CD4-positive, alpha-beta T cell treated with Interleukin-17A for 1 hour (primary cell): ENCODE results near the gene RNPEPL1.
"Not testable (repeated sequence)": the region's sequence is repeated elsewhere in the genome, so short reads cannot be mapped to it uniquely, and the experiment has no call there.

Experiments used
- DNase-seq: peaks from one replicate; pipeline ENCODE4 v3.0.0-alpha.2; 2020

RNPEPL1 gene

DNA sequence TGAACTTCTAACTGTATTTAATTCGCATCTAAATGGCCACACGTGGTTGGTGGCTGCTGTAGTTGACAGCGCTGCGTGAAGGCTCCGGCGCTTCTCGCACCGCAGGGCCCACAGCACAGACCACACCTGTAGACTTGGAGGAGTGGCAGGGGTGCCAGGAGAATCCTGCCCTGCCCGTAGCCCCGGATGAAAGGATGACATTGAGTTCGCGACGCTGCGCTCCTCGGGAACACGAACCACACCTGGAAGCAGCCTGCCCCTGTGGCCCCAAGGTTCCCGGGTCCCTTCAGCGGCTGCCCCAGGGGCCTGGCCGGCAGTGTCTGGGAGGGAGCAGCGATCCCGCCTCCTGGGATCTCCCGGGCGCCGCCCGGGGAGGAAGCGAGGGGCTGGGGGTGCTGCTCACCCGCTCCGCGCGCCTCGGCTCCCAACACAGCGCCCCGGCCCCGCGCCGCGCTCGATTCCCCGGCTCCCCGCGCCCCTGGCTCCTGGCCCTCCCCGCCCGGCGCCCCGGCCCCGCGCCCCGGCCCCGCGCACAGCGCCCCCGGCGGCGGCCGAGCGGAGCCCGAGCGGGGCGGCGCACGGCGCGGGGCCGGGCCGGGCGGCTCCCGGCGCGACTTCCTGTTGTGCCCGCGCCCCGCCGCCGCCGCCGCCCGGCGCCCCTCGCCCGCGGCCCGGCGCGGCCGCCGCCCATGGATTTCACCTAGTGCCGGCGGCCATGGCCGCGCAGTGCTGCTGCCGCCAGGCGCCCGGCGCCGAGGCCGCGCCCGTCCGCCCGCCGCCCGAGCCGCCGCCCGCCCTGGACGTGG lies at the start of gene RNPEPL1:
Gene RNPEPL1 (plus strand): TSS at position 613 of the 806 bp plus-strand sequence. CDS start 103 bp downstream, at position 716.
- peak; percentile 65 for DNase-seq

DNA sequence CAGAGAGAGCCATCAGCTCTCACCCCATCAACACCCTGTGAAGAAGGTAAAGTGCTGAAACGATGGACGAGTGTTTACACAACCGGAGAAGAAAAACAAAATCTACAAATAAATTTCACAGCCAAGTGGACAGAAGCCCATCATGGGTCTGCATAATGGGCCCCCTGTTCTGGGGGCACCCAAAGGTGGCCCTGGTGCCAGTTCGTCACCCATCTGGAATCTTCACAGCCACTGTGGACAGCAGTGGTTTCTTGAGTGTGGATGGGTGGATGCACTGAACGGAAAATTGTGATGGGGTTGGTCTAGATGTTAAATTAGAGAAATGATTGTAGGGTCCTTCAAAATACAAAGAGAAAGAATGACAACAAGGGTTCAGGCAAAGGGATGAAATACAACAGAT lies 49.3 kb upstream of the RNPEPL1 start:
- DNase-seq = no peak

DNA sequence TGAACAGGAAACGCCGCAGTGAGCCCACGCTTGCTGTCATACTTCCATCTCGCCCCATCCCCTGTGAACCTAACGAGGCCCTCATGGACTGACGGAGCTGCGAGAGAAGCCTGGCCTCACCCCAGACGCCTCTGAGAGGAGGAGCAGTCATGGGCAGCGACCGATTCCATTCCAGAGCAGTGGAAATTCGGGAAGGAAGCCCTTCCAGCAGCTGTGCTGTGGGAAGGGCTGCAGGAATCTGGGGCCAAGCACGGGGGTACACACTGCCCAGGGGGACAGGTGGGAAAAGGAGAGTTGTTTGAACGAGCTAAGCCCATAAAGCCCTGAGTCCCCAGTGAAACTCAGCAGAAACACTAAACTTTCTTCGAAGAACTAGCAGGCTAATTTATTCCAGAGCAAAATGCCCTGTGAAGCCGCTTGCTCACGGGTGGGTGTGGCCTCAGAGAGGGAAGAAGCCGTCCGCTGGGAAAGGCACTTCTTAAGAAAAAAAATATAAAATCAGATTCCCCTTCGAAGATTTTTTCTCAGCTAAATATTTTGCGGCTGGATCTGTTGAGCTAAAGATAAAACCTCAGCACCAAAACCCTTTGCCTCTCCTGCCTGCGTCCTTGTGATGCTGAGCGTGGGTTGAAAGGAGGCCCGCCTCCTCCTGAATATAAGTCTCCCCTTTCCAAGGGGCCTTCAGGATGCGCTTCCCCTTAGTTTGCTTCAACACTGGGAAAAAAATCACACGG lies 48.7 kb upstream of the RNPEPL1 start:
- no peak for DNase-seq

DNA sequence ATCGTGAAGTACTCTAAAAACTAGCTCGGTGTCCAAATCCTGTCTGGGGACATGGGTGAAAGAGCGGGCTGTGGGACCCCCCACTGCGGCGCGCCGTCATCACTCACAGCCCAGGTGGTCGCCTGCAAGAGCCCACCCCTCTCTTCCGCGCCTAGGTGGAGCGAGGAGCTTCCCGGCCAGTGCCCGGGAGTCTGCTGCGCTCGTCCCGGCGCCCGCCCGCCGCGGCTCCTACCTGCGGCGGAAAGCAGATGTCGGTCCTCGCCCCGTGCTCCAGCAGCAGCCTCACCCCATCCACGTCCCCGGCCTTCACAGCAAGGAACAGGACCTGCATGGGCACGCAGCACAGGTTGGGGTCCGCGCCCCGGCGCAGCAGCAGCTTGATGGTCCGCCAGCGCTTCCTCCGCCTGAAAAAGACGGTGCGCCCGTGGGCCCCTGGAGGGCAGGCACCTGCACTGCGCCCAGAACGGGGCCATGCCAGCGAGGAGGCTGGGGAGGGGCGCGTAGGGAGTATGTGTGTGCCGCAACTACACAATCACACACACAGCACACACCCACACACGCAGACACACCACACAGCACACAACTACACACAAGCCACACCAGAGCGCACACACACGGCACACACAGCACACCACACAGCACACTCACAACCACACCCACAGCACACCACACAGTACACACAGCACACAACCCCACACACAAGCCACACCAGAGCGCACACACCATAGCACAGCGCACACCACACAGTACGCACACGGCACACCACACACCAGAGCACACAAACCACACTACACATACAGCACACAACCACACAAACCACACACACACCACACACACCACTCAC lies 47.9 kb upstream of the RNPEPL1 start:
- no peak for DNase-seq

- no peak for DNase-seq
Measured at GRCh38 chr2:240520974-240521350, 47.3 kb upstream of the RNPEPL1 start.

- DNase-seq = not testable (repeated sequence)
Measured at GRCh38 chr2:240521885-240522284, 46.4 kb upstream of the RNPEPL1 start.

DNA sequence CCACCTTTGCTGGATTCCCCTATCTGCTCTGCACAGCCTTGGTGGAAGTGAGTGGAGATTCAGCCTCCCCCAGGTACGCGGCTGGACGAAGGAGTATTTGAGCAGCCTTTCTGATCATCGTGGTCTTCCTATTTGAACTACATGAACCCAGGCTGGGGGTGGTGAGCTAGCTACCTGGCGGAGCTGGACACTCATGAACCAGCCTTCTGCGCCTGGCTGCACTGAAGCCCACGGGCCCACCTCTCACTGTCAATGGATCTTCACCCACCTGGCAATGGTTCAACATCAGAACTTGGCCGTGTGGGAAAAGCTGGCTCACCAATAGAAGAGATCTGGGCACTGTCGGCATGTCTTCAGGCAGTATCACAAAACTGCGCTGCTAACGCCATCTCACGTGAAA lies 45.9 kb upstream of the RNPEPL1 start:
- DNase-seq = no peak

DNA sequence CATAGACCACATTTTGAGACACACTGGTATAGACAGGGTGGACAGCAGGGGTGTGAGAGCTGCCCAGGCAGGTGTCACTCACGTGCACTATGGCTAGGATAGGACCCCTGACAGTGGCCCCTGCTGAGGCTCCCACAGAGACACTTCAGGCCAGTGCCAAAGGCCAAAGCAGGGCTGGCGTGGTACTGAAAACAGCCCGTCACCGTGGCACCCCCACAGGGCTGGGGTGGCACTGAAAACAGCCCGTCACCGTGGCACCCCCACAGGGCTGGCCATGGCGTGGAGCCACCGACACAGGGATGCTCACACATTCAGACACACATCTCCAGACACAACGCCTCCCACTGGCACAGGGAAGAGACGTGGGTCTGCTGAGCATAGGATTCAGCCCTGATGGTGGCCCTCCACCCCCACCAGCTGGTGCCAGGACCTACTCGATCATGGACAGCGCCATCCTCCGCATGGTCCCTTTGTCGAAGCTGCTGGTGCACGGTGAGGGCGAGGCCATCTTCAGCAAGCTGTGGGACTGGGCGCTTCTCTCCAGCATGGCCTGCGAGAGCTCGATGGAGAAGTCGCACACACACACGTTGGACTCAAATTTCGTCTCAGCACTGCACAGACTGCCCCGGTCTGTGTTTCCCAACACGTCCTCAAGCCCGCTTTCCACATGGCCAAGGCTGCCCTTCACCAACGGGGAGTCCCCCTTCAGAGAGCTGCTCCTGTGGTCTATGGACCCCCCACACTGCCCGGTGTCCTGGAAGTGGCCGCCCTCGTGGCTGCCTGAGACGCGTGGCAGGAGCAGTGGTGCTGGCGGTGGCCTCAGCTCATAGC lies 44.6 kb upstream of the RNPEPL1 start:
- DNase-seq = no peak

GRCh38 chr2:240524963-240525718 lies 43.1 kb upstream of the RNPEPL1 start:
- DNase-seq = no peak

DNA sequence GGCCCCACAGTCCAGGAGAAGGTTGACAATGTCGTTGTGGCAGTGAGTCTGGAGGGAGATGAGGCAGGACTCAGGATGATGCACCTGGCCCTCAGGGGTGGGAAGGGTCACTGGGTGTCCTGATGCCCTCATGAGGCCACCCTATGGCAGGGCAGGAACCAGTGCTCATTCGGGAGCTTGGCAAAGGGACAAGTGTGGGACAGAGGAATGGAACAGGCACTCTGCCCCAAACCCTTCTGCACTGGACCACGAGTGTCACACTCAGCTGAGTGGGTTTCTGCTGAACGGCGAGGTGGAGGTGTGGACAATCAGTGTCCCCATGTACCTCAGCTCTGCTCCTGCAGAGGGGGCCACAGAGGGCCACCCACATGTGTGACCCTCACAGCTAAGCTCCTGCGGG lies 42.5 kb upstream of the RNPEPL1 start:
- DNase-seq = no peak

DNA sequence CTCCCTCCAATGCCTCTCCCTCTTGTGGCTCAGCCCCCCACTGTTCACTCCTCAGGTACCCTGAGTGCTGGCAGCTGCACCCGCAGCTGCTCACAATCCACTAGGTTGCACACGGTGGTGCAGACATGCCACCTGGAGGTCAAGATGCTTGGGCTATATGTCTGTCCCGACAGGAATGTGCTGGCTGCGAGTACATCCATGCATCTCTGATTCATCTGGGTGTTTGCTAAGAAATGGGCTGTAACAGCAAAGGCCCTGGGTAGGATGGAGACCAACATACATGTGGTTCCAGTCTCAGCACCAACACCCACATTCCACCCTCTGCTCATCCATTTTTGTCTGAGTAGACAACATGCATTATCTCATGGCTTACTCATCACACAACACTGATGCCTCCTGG lies 41.8 kb upstream of the RNPEPL1 start:
- DNase-seq = no peak

- no peak for DNase-seq
Measured at GRCh38 chr2:240527153-240527750, 41.0 kb upstream of the RNPEPL1 start.

- no peak for DNase-seq
Measured at GRCh38 chr2:240528406-240529040, 39.8 kb upstream of the RNPEPL1 start.

DNA sequence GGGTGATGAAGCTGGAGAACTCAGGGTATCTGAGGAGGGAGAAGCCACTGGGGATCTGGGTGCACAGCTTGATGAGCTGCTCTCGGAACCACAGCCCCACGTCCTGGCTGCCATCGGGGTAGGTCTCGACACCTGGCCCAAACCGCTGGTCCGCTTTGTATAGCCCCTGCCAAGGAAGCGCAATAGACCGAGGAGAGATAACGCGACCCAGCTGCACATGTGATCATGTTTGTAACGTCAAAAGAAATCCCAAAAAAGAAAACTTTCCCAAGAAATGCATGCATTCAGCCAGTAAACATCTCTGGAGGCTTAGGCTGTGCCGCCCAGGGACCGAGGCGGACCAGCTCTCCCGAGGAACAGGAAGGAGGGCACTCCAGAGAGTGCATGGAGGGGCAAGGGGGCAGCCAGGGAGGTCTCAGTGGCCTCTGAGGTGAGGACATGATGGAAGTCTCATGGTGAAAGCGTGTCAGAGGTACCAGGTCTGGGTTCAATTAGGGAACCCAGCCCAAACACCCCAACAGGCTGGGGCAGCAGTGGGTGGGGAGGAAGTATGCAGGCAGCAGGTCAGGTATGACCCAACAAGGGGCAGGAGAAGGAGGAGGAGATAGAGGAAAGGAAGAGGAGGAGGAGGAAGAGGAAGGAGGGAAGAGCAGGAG lies 38.8 kb upstream of the RNPEPL1 start:
- DNase-seq = no peak

GRCh38 chr2:240530181-240530580 lies 38.1 kb upstream of the RNPEPL1 start:
- DNase-seq = no peak

DNA sequence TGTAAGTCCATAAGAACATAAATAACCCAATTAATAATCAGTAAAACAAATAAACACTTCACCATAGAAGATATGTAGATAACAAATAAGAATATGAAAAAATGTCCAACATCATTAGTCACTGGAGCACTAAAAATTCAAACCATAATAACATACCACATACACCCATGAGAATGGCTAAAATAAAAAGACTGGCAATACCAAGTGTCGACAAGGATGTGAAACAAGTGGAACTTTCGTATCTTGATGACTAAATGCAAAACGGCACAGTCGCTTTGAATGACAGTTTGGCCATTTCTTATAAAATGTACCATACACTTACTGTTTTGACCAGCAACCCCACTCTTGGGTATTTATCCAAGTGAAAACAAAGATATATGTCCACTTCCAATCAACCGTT lies 37.2 kb upstream of the RNPEPL1 start:
- DNase-seq = no peak

DNA sequence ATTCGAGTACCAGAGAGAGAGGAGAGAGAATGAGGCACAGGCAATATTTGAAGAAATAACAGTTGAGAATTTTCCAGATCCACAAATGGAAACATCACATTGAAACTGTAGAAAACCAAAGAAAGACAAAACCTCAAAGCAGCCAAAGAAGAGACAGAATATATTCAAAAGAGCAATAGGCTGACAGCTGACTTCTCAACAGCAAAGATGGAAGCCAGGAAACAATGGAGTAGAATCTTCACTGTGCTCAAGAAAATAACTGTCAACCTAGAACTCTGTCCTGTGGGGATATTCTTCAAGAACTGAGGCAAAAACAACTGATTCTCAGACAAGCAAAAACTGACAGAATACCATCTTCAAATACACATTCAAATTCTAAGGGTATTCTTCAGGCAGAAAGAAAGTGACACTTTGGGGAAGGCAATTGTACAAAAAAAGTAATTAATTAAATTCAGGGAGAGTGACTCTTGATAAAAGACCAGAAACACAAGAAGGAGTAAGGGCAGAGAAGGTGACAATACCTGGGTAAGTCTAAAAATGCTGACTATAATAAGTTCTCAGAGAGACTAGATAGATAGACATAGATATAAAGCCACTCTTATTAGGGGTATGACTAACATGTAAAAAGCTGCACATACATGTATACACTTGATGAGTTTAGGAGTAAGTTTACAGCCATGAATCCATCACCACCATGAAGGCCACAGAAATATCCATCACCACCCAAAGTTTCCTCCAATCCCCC lies 36.1 kb upstream of the RNPEPL1 start:
- DNase-seq = no peak

DNA sequence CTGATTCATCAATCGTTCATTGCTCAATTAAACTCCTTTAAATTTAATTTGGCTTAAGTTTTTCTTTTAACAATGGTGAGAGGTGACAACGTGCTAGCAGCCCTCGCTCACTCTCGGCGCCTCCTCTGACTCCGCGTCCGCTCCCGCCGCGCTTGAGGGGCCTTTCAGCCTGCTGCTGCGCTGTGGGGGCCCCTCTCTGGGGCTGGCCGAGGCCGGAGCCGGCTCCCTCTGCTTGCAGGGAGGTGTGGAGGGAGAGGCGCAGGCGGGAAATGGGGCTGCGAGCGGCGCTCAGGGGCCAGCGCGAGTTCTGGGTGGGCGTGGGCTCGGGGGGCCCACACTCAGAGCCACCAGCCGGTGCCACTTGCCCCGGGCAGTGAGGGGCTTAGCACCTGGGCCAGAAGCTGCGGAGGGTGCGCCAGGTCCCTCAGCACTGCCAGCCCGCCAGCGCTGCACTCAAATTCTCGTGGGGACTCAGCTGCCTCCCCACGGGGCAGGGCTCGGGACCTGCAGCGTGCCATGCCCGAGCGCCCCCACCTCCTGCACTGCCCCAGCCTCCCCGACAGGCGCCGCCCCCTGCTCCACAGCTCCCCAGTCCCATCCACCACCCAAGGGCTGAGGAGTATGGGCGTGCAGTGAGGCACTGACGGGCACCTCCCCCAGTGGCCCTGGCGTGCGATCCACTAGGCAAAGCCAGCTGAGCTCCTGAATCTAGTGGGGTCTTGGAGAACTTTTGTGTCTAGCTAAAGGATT lies 30.1 kb upstream of the RNPEPL1 start:
- no peak for DNase-seq

- DNase-seq = not testable (repeated sequence)
Measured at GRCh38 chr2:240539101-240539500, 29.2 kb upstream of the RNPEPL1 start.
